HepG2 (cell line): ENCODE measurements around the gene CHCHD3. TPM values are rescaled to one million over a fixed set of nuclear protein-coding genes. Genes with fewer than 3 reads are reported as not detected.

Experiments used
- ATAC-seq: fragments of 200-7000 bp; cut with Tn5 transposase; 3 replicates; pipeline ENCODE4 v1.9.1; 2020; ENCODE audit warnings: mild to moderate bottlenecking, moderate library complexity
- BruUV-seq: library from RNA; stranded (reverse); fragments of 400-500 nt; replicated peaks from 2 replicates; lab custom pipeline; 2021; lab: Mats Ljungman, UMichigan
- CTCF ChIA-PET: fragments of 300-600 bp; formaldehyde crosslinking; extraction: SDS; loops from one replicate; lab custom pipeline; 2021; ENCODE audit warnings: low total read pairs, inconsistent platforms, low intra/inter-chr PET ratio; lab: Yijun Ruan, JAX
- POLR2A ChIA-PET: fragments of 350-600 bp; sonication (Branson Sonifier 250); formaldehyde crosslinking; loops from one replicate; lab custom pipeline; 2020; ENCODE audit warnings: antibody characterized with exemption, inconsistent platforms; lab: Yijun Ruan, JAX
- DNase-seq: peaks from one replicate; pipeline ENCODE4 v3.0.0-alpha.2; 2015; ENCODE audit warnings: low spot score
- FAIRE-seq: peaks from 3 replicates; lab custom pipeline; 2011; peaks lifted over from hg19 to GRCh38; lab: Jason Lieb, UNC
- H2AFZ ChIP-seq: one replicate; pipeline ENCODE4 v1.6.1; 2011; ENCODE audit warnings: low read length, inconsistent platforms
- H3K27ac ChIP-seq: fragments of 300-600 bp; 3 replicates; pipeline ENCODE4 v1.8.0; 2011; ENCODE audit warnings: mixed run types, mild to moderate bottlenecking, mixed read lengths, low read length, inconsistent platforms; ENCODE audit not compliant: insufficient read depth; ENCODE audit errors: extremely low read length
- H3K27me3 ChIP-seq, 2 experiments: fragments of 200-600 bp in 1 of 2; 2 replicates in 1 of 2; 3 replicates in 1 of 2; pipeline versions ENCODE4 v1.6.0 to v1.8.0; 2011; ENCODE audit warnings: low read length in 2 of 2, mild to moderate bottlenecking in 2 of 2, moderate library complexity in 2 of 2, inconsistent platforms in 1 of 2; ENCODE audit not compliant: insufficient read depth in 2 of 2, control insufficient read depth in 1 of 2
- H3K36me3 ChIP-seq, 2 experiments: fragments of 200-600 bp in 1 of 2; replicated peaks in 1 of 2; 2 replicates in 1 of 2; 3 replicates in 1 of 2; pipeline versions ENCODE4 v1.5.1 to v1.8.0; 2011; ENCODE audit warnings: low read length in 2 of 2, inconsistent platforms in 1 of 2; ENCODE audit not compliant: insufficient read depth in 2 of 2, control insufficient read depth in 1 of 2
- H3K4me1 ChIP-seq: 2 replicates; pipeline ENCODE4 v1.5.1; 2012; ENCODE audit warnings: low read length, inconsistent platforms; ENCODE audit not compliant: insufficient read depth
- H3K4me2 ChIP-seq: 2 replicates; pipeline ENCODE4 v1.6.0; 2011; ENCODE audit warnings: low read depth, low read length, inconsistent platforms
- H3K4me3 ChIP-seq, 3 experiments: fragments of 200-600 bp in 1 of 3; sonication (generic), shearing (Covaris generic) in 1 of 3; replicated peaks in 1 of 3; 2 replicates each; pipeline ENCODE4 v1.5.1; 2011 to 2016; ENCODE audit warnings: low read length in 3 of 3, inconsistent platforms in 2 of 3, low read depth in 2 of 3, mild to moderate bottlenecking in 2 of 3, control low read depth in 1 of 3, mixed read lengths in 1 of 3; ENCODE audit not compliant: insufficient read depth in 1 of 3
- H3K79me2 ChIP-seq: one replicate; pipeline ENCODE4 v1.6.1; 2011; ENCODE audit warnings: low read length, inconsistent platforms; ENCODE audit not compliant: insufficient read depth
- H3K9ac ChIP-seq: 2 replicates; pipeline ENCODE4 v1.6.0; 2011; ENCODE audit warnings: mild to moderate bottlenecking, low read depth, low read length, inconsistent platforms; ENCODE audit not compliant: insufficient read depth
- H3K9me3 ChIP-seq: 2 replicates; pipeline ENCODE4 v1.5.1; 2012; ENCODE audit warnings: mild to moderate bottlenecking, low read length
- H4K20me1 ChIP-seq: 2 replicates; pipeline ENCODE4 v1.6.0; 2011; ENCODE audit warnings: inconsistent platforms, mild to moderate bottlenecking, low read length, moderate library complexity; ENCODE audit not compliant: insufficient read depth
- ATAD3A ChIP-seq: sonication (generic); formaldehyde crosslinking; IDR thresholded peaks from 2 replicates; pipeline ENCODE4 v1.4.0; 2020; ENCODE audit warnings: missing genetic modification reagents
- CEBPB ChIP-seq: IDR thresholded peaks from 2 replicates; pipeline ENCODE4 v1.6.1; 2011; ENCODE audit warnings: low read depth, low read length, improper control_type of control experiment, borderline replicate concordance
- THAP11 ChIP-seq: IDR thresholded peaks from 2 replicates; pipeline ENCODE4 v1.6.1; 2016; ENCODE audit warnings: missing biosample characterization, missing genetic modification reagents
- TOE1 ChIP-seq: sonication (generic); formaldehyde crosslinking; IDR thresholded peaks from 2 replicates; pipeline ENCODE4 v1.4.0; 2020; ENCODE audit warnings: mild to moderate bottlenecking, missing genetic modification reagents
- ZBTB1 ChIP-seq: sonication (generic); formaldehyde crosslinking; IDR thresholded peaks from 2 replicates; pipeline ENCODE4 v1.4.0; 2020; ENCODE audit warnings: missing genetic modification reagents, borderline replicate concordance
- ZNF768 ChIP-seq: sonication (generic); formaldehyde crosslinking; IDR thresholded peaks from 2 replicates; pipeline ENCODE4 v1.4.0; 2020; ENCODE audit warnings: missing genetic modification reagents
- WGBS: methylation state at CpG from one replicate; pipeline ENCODE4 v1.1.6; 2017; ENCODE audit warnings: low lambda C conversion rate; 5-methylcytosine and 5-hydroxymethylcytosine counted together
- in situ Hi-C: cut with HindIII; loops from 2 replicates; pipeline ENCODE4 v1.10.0; 2017; ENCODE audit warnings: low pct_unique_long_range_greater_than_20kb; ENCODE audit not compliant: extremely low pct_ligation_motif_present
- intact Hi-C: fragments of 100-400 bp; cut with micrococcal nuclease; formaldehyde crosslinking; loops from one replicate; pipeline ENCODE4 v1.10.0; 2022; ENCODE audit not compliant: unreplicated experiment
- polyA plus RNA-seq, 8 experiments: library from polyadenylated mRNA; depleted of rRNA in 3 of 8; stranded (reverse) in 7 of 8; unstranded in 1 of 8; fragments of >200 nt; fragmentation: Illumina TruSeq in 4 of 8; extraction: Trizol in 4 of 8; gene quantifications; 2 replicates each; pipeline versions ENCODE4 v1.2.1 to v1.2.3, GENCODE V29; 2011 to 2016; ENCODE audit warnings: low read depth in 4 of 8, missing spikeins in 1 of 8, mixed read lengths in 1 of 8; ENCODE audit not compliant: insufficient read depth in 1 of 8
- total RNA-seq, 5 experiments: library from RNA; depleted of rRNA; stranded (reverse); fragments of >200 nt; fragmentation: Illumina TruSeq; extraction: Trizol; gene quantifications; 2 replicates each; pipeline ENCODE4 v1.2.3, GENCODE V29; 2016; ENCODE audit warnings: low read depth in 1 of 5
- TF ChIP-seq, protein P1 (sequence below), 2 experiments: fragments of 450-650 bp in 1 of 2; sonication (generic) in 1 of 2; formaldehyde crosslinking; IDR thresholded peaks; 2 replicates each; pipeline versions ENCODE4 v1.5.0 to v1.8.0; 2020 to 2022; ENCODE audit warnings: mild to moderate bottlenecking in 1 of 2, missing genetic modification reagents in 1 of 2
- TF ChIP-seq, protein P2 (sequence below): sonication (generic); formaldehyde crosslinking; IDR thresholded peaks from 2 replicates; pipeline ENCODE4 v1.4.0; 2020; ENCODE audit warnings: missing genetic modification reagents
- TF ChIP-seq, protein P3 (sequence below): sonication (generic); formaldehyde crosslinking; IDR thresholded peaks from 2 replicates; pipeline ENCODE4 v1.4.0; 2020; ENCODE audit warnings: low read depth, missing genetic modification reagents
- TF ChIP-seq, protein P4 (sequence below): sonication (generic); formaldehyde crosslinking; conservative IDR thresholded peaks from 2 replicates; pipeline ENCODE4 v1.4.0; 2020; ENCODE audit warnings: missing genetic modification reagents

CHCHD3 gene
- total and polyA plus RNA-seq, 2 of the 13 experiments (the other 11 are each of a cell fraction or from before 2014, with no cell fraction given): 32.7 to 86.8 TPM

DNA sequence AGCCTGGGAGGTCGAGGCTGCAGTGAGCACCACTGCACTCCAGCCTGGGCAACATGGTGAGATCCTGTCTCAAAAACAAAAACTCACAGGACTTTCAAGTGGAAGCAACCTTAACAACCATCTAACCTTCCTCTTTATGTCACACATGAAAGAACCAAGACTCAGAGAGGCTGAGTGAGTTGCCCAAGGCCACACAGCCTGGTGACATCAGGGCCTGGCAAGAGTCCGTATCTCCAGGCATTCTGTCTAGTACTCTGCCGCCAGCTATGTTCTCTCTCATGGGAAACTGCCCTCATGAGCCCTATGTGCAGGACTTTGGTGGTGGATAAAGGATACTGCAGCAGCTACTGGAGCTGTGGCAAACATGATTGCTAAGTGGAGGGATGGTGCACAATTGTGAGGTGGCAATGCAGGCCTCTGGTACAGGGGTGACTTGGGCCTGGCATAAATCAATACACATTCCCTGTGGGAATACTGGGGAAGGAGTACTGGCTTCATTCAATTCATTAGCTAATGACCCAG, 10.1 kb upstream of the CHCHD3 start:
- no peaks in the 10 kb centered on the region for H3K4me1 ChIP-seq
- no peaks in the 10 kb centered on the region for H3K36me3 ChIP-seq
- WGBS: 20% methylated on average over 2 of the region's 3 CpGs
- H2AFZ ChIP-seq: no peak overlapping the region
- DNase-seq (no peak), ATAC-seq (peak; percentile 60; the same call in 2 of the 3 replicates), FAIRE-seq (no peak)
- ChIA-PET POLR2A (no interaction called here), CTCF (no interaction called here)
- no peak overlapping the region for H3K4me2 ChIP-seq
- no peak overlapping the region for H3K27ac ChIP-seq
- in situ Hi-C loops (no loop called here), intact Hi-C loops (no loop called here)
- H3K27me3 ChIP-seq: peaks cover 1 to 23% of the 10 kb centered on the region in 2 experiments; a peak in 1 of 5 replicates
- no peak overlapping the region for H3K4me3 ChIP-seq
- peak; percentile 84 for TF ChIP-seq ZNF768 (CRISPR knock-in tag)
- TF ChIP-seq ZBTB1: no peak
- no TSS peak for BruUV-seq
- no peaks in the 10 kb centered on the region for H4K20me1 ChIP-seq
- no peaks in the 10 kb centered on the region for H3K9me3 ChIP-seq
- no peak overlapping the region for H3K9ac ChIP-seq
- no peaks in the 10 kb centered on the region for H3K79me2 ChIP-seq

DNA sequence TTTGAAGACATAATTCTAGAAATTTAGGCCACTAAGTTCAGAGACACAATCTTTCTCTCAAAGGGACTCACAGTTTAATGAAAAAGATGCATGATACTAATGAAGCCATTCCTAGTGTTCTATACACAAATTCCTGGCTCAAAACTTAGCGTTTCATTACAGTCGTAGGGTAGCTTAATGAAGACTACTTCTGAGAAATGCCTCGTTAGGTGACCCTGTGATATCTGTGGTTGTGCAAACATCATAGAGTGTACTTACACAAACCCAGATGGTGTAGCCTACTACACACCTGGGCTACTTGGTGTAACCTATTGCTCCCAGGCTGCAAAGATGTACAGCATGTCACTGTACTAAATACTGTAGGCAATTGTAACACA, 488 bp upstream of the CHCHD3 start:
- Histone ChIP-seq H3K36me3 (no peaks in the 10 kb centered on the region), H3K79me2 (peaks cover 43% of the 10 kb centered on the region), H4K20me1 (no peaks in the 10 kb centered on the region), H3K9me3 (no peaks in the 10 kb centered on the region), H3K4me2 (peak overlapping the region; percentile 92), H3K27ac (no peak overlapping the region), H3K4me1 (peaks cover 28% of the 10 kb centered on the region), H3K4me3 (peak overlapping the region; percentile 52 to 93 (median 55); a peak in 4 of 6 replicates), H3K9ac (peak overlapping the region; percentile 49), H3K27me3 (peaks cover 0 to 13% of the 10 kb centered on the region in 2 experiments; a peak in 1 of 5 replicates), H2AFZ (peak overlapping the region; percentile 100)
- DNase-seq (no peak), ATAC-seq (peak; percentile 10), FAIRE-seq (no peak)
- in situ Hi-C loops (no loop called here), intact Hi-C loops (no loop called here)
- 19% methylated on average over 3 of the region's 3 CpGs for WGBS
- POLR2A ChIA-PET: interaction anchor here (0.6 to 1.1 kb wide), 5 partner anchors 9 to 398 kb away, joined by 3 to 6 read pairs (median 5); partner anchors contain the start of gene EXOC4
- CTCF ChIA-PET: no interaction called here
- no TSS peak for BruUV-seq
- TF ChIP-seq THAP11 (CRISPR knock-in tag): peak; percentile 43; the same call in 1 of the 2 replicates
- TF ChIP-seq, protein P1, sequence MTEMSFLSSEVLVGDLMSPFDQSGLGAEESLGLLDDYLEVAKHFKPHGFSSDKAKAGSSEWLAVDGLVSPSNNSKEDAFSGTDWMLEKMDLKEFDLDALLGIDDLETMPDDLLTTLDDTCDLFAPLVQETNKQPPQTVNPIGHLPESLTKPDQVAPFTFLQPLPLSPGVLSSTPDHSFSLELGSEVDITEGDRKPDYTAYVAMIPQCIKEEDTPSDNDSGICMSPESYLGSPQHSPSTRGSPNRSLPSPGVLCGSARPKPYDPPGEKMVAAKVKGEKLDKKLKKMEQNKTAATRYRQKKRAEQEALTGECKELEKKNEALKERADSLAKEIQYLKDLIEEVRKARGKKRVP (CRISPR knock-in tag; IDR thresholded peaks at IDR 0.05): 0 out of 4 replicates have a peak, but pooled peaks of 1 of the 2 experiments have one; percentile 10
- no peak for TF ChIP-seq CEBPB
- TF ChIP-seq, protein P2, sequence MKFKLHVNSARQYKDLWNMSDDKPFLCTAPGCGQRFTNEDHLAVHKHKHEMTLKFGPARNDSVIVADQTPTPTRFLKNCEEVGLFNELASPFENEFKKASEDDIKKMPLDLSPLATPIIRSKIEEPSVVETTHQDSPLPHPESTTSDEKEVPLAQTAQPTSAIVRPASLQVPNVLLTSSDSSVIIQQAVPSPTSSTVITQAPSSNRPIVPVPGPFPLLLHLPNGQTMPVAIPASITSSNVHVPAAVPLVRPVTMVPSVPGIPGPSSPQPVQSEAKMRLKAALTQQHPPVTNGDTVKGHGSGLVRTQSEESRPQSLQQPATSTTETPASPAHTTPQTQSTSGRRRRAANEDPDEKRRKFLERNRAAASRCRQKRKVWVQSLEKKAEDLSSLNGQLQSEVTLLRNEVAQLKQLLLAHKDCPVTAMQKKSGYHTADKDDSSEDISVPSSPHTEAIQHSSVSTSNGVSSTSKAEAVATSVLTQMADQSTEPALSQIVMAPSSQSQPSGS: no peak
- TF ChIP-seq TOE1: no peak
- TF ChIP-seq, protein P3, sequence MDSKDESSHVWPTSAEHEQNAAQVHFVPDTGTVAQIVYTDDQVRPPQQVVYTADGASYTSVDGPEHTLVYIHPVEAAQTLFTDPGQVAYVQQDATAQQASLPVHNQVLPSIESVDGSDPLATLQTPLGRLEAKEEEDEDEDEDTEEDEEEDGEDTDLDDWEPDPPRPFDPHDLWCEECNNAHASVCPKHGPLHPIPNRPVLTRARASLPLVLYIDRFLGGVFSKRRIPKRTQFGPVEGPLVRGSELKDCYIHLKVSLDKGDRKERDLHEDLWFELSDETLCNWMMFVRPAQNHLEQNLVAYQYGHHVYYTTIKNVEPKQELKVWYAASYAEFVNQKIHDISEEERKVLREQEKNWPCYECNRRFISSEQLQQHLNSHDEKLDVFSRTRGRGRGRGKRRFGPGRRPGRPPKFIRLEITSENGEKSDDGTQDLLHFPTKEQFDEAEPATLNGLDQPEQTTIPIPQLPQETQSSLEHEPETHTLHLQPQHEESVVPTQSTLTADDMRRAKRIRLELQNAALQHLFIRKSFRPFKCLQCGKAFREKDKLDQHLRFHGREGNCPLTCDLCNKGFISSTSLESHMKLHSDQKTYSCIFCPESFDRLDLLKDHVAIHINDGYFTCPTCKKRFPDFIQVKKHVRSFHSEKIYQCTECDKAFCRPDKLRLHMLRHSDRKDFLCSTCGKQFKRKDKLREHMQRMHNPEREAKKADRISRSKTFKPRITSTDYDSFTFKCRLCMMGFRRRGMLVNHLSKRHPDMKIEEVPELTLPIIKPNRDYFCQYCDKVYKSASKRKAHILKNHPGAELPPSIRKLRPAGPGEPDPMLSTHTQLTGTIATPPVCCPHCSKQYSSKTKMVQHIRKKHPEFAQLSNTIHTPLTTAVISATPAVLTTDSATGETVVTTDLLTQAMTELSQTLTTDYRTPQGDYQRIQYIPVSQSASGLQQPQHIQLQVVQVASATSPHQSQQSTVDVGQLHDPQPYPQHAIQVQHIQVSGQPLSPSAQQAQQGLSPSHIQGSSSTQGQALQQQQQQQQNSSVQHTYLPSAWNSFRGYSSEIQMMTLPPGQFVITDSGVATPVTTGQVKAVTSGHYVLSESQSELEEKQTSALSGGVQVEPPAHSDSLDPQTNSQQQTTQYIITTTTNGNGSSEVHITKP: no peak
- no peak for TF ChIP-seq ATAD3A (CRISPR knock-in tag)
- TF ChIP-seq, protein P4, sequence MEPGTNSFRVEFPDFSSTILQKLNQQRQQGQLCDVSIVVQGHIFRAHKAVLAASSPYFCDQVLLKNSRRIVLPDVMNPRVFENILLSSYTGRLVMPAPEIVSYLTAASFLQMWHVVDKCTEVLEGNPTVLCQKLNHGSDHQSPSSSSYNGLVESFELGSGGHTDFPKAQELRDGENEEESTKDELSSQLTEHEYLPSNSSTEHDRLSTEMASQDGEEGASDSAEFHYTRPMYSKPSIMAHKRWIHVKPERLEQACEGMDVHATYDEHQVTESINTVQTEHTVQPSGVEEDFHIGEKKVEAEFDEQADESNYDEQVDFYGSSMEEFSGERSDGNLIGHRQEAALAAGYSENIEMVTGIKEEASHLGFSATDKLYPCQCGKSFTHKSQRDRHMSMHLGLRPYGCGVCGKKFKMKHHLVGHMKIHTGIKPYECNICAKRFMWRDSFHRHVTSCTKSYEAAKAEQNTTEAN (CRISPR knock-in tag): 0 out of 2 replicates have a peak, but pooled peaks have one; percentile 10
